ENCODE data around the gene PHLPP1. TPM values are rescaled to one million over a fixed set of nuclear protein-coding genes. Genes with fewer than 3 reads are reported as not detected.

Gene PHLPP1
- total and polyA plus RNA-seq, 2 of the 4 experiments (the other 2 are of a cell fraction) = 3.3 to 3.6 TPM

GRCh38 chr18:62715759-62716615, 646 bp downstream of the PHLPP1 start:
- Histone ChIP-seq H3K56ac (ENCODE audit: extremely low read depth, insufficient read depth, low read length) (no peak overlapping the region), H2BK5ac (ENCODE audit: low read depth, low read length, poor library complexity, severe bottlenecking) (peak overlapping the region; percentile 32), H4K91ac (ENCODE audit: insufficient read depth, low read depth, low read length) (no peak overlapping the region), H2AK9ac (replicated peaks; ENCODE audit: low read depth, low read length, poor library complexity) (peak overlapping the region; percentile 58), H3K23ac (ENCODE audit: low read depth, low read length) (no peak overlapping the region), H3K9me3 (ENCODE audit: control insufficient read depth, insufficient read depth, low read length) (no peaks in the 10 kb centered on the region), H3K79me1 (ENCODE audit: low read depth in 1 of 2, low read length in 2 of 2) (peaks cover 3 to 13% of the 10 kb centered on the region in 2 experiments; a peak in 2 of 4 replicates), H3K27ac (ENCODE audit: insufficient read depth, low read length) (peak overlapping the region; percentile 64; the same call in 1 of the 2 replicates), H4K5ac (ENCODE audit: low read depth, low read length) (no peak overlapping the region), H2AFZ (replicated peaks; ENCODE audit: low read length, poor library complexity) (peak overlapping the region; percentile 95), H4K8ac (ENCODE audit: low read depth in 2 of 2, low read length in 2 of 2) (no peak overlapping the region), H3K9me1 (ENCODE audit: insufficient read depth, low read length) (no peaks in the 10 kb centered on the region), H3K14ac (replicated peaks; ENCODE audit: low read depth, low read length) (no peak overlapping the region), H4K20me1 (ENCODE audit: insufficient read depth, low read length) (peaks cover 8% of the 10 kb centered on the region; the same call in 1 of the 2 replicates), H2BK20ac (ENCODE audit: low read depth, low read length) (no peak overlapping the region), H3K36me3 (ENCODE audit: control insufficient read depth, insufficient read depth, low read length) (no peaks in the 10 kb centered on the region), H2BK120ac (ENCODE audit: low read depth, low read length) (no peak overlapping the region), H2AK5ac (ENCODE audit: low read depth, low read length) (no peak overlapping the region), H3K18ac (ENCODE audit: low read depth, low read length) (no peak overlapping the region), H2BK15ac (ENCODE audit: low read depth, low read length) (no peak overlapping the region), H3K9ac (ENCODE audit: low read depth, low read length) (peak overlapping the region; percentile 55; the same call in 1 of the 2 replicates), H3K4me2 (ENCODE audit: low read depth, low read length) (peak overlapping the region; percentile 52), H3K4ac (ENCODE audit: low read depth, low read length) (no peak overlapping the region), H3K4me1 (ENCODE audit: control insufficient read depth, insufficient read depth, low read length) (peaks cover 5% of the 10 kb centered on the region), H3K4me3 (ENCODE audit: insufficient read depth, low read depth, low read length) (peak overlapping the region; percentile 67), H3K27me3 (ENCODE audit: control insufficient read depth, insufficient read depth, low read length) (no peaks in the 10 kb centered on the region)
- WGBS, 2 experiments (ENCODE audit: extremely low coverage in 2 of 2, insufficient read length in 1 of 2) = 1% methylated on average over 65 of the region's 127 CpGs; no CpG with 5 or more reads in 1 of the 2 experiments
- intact Hi-C loops (cut with micrococcal nuclease) = loop anchor here (1.0 to 10.0 kb wide), 8 partner anchors 66 to 531 kb away; partner anchors contain the start of genes PIGN and RELCH
- ATAC-seq (ENCODE audit: low read depth) (peak; percentile 5), DNase-seq (peak; percentile 59)
- in situ Hi-C loops (cut with MboI; ENCODE audit: low sequenced_read_pairs) = loop anchor here (25.0 kb wide), 1 partner anchor 529 kb away; the partner anchor contains the start of genes PIGN and RELCH
- TF ChIP-seq FOS (IDR thresholded peaks at IDR 0.05; ENCODE audit: low read depth, low read length) (no peak), MXI1 (IDR thresholded peaks at IDR 0.05; ENCODE audit: borderline replicate concordance, low read depth, low read length) (peak; percentile 22; the same call in 1 of the 2 replicates), SMC3 (IDR thresholded peaks at IDR 0.05; ENCODE audit: low read depth, low read length) (no peak), MAZ (IDR thresholded peaks at IDR 0.05; ENCODE audit: borderline replicate concordance, low read depth, low read length) (no peak), RAD21 (IDR thresholded peaks at IDR 0.05; ENCODE audit: low read length) (no peak)
- ChIA-PET POLR2A (ENCODE audit: unreplicated experiment) (no interaction called here), CTCF (interaction anchor here (0.5 to 2.5 kb wide), 8 partner anchors 84 to 267 kb away, joined by 3 to 10 read pairs (median 3); no protein-coding TSS in a partner anchor)
- BruUV-seq (replicated peaks) = no TSS peak
- dilution Hi-C loops (cut with HindIII; ENCODE audit: low sequenced_read_pairs, unreplicated experiment) = no loop called here

Data from IMR-90 (cell line).